GM18873 (cell line): Measurements from ENCODE around the gene ELK4.

Source experiments
- ATAC-seq: cut with Tn5 transposase; IDR thresholded peaks from one replicate; pipeline ENCODE4 v1.9.1; 2021; ENCODE audit warnings: mild to moderate bottlenecking, moderate library complexity, moderate number of reproducible peaks; ENCODE audit not compliant: unreplicated experiment, low FRiP score

Gene ELK4

GRCh38 chr1:205583461-205584130, 48.2 kb downstream of the ELK4 start:
- ATAC-seq: no peak

DNA sequence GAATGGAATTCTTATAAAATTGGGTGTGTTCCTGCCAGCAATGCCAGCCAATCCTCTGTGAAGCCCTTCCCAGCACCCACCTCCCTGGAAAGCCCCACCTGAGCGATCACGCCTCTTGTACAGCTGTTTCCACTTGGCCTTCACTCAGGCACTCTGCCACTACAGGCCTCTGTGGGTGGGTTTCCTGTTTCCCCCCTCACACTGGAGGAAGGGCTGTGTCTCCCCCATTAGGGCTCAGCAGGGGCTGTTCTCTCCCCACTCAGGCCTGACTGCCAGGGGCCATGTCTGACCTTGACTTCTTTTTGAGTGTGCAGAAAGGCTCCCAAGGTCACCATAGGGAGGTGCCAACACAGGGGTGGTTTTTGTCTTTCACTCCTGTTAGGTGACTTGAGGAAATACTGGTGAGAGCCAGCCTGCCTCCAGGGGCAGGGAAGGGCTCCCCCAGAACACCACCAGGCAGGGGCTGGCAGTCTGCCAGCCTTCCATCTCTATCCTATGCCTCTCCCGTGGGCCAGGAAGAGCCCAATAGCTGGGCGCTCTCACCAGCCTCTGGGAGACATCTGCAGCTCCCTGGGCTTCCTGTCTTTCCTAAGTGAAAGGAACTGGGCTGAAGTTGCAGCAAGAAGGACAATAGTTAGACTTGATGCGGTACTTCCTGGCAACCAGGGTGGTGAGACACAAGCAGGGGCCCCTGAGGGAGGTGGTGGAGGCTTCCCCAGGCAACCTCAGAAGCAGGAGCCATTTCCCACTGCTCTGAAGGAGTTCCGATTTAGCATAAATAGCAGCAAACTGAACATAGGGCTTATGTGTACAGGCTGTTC, 49.1 kb downstream of the ELK4 start:
- no peak for ATAC-seq

DNA sequence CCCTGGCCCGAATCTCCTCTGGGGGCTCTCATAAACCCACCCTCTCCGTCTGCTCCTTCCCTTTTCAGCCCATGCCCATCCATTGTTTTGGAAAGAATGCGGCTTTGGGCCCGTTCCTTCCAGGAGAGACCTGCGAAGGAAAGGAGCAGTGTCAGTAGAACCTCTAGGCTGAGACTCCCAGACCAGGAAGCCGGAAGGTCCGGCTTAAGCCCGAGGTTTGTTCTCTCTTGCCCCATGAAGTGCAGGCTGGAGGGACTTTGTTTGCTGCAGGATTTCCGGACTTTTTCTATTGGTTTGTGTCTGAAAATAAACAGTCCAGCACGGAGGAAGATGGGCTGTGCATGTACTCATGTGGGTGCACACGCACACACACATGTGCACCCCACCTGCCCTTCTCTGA, 49.8 kb downstream of the ELK4 start:
- ATAC-seq: no peak

DNA sequence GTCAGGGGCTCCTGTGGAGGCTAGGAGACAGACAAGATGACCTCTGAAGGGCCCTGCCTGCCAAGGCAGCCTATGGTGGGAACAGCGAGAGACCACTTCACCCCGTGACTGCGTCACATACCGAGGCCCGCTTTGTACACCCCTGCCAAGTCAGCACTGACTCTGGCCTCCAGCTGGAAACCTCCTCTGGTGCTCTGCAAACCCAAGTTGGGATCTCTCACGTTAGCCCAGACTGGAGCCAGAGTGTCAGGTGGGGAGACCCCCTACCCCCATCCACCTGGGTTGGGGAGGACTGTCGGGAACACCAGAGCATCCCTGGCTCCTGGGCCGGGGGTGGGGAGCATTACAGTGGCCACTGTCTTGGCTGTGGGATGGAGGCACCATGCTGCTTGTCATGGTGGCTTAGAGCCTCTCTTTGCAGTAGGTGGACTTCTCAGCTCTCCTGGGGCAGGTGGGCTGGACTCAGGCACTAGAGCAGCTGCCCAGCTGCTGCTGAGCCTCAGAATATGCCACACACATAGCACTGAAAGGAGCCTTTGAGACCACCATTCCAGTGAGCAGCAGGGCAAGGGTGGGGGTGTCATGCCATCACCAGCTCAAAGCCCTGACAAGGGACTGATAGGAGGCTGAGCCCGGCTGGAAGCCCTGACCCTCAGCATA, 50.4 kb downstream of the ELK4 start:
- no peak for ATAC-seq

DNA sequence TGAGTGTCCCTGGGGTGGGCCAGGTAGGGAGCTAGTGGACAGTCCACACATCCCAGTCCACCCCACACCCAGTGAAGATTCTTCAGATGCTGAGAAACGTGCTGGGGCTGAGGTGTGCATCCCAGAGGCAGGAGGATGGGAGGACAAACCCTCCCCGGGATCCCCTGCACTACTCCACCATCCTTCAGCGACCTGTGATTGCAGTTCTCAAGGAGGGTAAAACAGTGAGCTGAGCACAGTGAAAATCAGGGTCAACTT, 51.0 kb downstream of the ELK4 start:
- ATAC-seq: no peak

DNA sequence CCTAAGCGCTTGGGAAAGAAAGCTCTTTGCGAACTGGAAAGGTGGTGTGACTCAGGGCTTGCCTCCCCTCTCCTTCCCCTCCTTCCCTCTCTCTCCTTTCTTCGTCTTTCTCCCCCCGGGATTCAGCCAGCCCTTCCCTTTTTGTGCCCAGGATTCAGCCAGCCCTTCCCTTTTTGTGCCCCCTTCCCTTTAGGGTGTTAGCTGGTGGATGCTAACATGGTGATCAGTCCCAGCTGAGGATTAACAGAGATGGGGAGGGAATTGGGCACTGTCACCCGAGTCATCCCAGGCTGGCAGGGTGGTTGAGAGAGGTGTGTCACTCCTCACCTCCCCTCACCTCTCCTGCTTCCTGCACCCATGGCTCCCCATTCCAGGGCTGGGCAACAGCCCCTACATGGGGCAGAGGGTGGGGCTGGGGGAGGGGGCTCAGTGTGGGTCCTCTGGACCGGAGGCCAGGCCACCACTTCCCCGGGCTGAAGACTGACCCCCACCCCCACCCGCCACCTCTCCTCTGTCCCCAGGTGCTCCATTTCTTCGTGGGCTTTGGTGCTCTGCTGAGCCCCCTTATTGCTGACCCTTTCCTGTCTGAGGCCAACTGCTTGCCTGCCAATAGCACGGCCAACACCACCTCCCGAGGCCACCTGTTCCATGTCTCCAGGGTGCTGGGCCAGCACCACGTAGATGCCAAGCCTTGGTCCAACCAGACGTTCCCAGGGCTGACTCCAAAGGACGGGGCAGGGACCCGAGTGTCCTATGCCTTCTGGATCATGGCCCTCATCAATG, 51.5 kb downstream of the ELK4 start:
- ATAC-seq: no peak

DNA sequence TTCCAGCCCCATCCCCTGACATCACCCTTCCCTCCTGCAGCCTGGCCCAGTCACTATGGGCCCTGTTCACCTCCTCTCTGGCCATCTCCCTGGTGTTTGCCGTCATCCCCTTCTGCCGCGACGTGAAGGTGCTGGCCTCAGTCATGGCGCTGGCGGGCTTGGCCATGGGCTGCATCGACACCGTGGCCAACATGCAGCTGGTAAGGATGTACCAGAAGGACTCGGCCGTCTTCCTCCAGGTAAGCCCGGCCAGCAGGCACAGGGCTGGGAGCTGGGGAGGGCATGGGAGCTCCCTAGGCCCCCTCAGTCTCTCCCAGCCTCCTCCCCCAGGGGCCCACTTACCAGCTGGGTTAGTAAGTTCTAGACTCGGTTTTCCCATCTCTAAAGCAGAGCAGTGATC, 52.1 kb downstream of the ELK4 start:
- no peak for ATAC-seq

- ATAC-seq: no peak
These were observed 52.8 kb downstream of the ELK4 start for GRCh38 chr1:205578780-205579571.

- no peak for ATAC-seq
These were observed 53.7 kb downstream of the ELK4 start for GRCh38 chr1:205577874-205578658.

- ATAC-seq: no peak
These were observed 54.7 kb downstream of the ELK4 start for GRCh38 chr1:205576805-205577761.

DNA sequence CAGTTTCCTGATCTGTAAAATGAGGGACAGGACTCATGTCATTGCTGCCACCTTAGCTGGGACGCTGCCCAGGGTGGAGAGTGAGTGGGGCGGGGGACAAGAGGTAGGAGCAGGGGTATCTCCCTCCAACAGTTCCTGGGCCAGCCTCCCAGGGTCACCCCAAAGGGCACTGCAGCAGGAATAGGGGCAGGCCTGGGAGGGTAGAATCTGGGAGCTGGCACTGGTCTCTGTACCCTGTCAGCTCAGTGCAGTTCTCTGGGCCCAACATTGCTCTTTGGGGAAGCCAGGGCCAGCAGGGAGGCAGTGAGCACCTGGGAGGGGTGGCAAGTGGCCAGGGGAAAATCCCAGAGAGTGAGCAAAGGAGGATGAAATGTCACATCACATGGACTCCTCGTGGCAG, 55.8 kb downstream of the ELK4 start:
- no peak for ATAC-seq

DNA sequence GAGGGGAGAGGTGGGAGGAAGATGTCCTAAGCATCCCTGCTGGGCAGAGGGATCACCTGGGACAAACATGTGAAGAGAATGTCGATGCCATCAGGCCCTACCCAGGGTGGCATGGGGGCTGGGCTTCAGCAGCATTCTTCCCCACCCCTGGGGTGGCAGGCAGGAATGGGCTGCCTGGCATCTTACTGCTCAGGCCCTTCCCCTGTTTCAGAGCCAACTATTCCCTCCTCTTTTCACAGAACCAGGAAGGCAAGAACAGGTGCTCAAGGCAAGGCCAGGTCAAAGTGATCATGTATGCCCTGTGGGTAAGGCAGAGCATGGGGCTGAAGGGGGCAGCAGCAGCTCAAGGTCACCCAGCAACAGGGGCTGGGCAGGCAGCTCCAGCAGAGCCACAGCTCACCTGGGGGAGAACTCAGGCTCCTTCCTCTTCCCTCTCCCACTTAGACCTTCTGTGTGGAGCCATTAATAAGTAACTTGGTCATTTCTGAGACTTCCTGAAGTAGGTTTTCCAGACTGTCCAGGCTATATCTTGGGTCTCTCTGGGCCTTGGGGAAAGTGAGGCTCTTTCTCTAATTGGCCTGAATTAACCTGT, 56.4 kb downstream of the ELK4 start:
- ATAC-seq: no peak

DNA sequence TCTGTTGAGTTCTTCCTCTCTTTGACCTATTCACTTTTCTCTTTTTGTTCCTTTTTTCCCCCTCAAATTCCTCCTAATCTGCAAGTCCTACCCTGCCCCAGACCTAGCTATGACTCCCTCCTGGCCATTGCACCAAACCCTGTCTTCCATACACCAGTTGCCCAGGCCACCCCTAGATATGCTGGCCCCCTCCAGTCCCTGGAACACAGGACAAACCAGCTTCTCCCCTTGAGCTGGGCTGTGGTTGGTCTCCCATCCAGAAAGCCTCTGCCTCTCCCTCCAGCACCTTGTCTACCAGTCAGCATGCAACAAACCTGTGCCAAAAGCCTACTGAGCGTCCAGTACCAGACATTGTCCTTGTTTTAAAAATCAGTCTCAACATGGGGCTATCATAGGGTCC, 59.4 kb downstream of the ELK4 start:
- ATAC-seq: no peak

GRCh38 chr1:205571747-205572146, 60.1 kb downstream of the ELK4 start:
- no peak for ATAC-seq

DNA sequence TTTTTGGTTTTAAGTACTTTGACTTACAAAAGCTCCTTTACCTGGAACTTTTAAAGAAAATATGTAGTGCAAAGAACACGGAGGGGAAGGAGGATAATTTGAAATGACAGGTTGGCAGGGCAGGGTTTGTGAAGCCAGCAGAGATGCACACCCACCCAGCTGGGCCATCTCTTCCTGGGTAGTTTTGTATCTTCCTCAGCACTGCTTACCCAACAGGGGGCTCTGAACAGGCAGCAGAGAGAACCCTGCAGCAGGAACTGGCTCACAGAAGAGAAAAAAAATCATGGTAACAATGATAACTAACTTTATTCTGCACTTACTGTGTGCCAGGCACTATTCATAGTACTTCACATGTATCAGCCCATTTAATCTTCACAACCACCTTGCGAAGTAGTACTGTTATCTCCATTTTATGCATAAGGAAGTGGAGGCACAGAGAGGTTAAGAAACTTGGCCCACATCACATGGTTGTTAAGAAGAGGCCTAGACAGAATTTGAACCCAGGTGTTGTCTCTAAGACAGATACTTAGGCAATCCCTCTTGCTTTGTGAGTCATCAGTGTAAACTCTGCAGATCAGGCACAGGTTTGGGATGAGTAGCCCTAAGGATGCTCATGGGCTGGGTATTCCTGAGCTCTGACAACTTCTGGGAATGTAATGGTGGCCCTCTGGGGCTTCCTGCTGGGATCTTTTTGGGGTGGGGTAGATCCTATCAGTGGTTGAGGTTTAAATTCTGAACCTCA, 60.8 kb downstream of the ELK4 start:
- no peak for ATAC-seq

DNA sequence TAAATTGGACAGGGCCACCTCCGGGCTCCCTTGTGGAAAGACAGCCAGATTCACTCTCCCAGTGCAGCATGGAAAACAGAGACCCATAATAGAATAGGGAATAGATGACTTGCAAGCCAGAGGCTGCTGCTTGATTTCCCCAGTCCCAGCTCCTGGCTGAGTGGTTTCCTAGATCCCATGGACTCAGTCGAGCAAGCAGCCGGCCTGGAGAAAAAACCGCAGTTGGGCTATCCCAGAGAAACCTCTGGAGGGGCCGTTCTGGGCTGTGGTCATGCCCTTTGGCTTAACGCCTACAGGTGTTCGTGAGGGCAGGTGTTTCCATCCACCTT, 61.7 kb downstream of the ELK4 start:
- no peak for ATAC-seq

GRCh38 chr1:205569411-205570172, 62.2 kb downstream of the ELK4 start:
- no peak for ATAC-seq
